ENCODE measurements around the gene KCNH8. TPM values are rescaled to one million over a fixed set of nuclear protein-coding genes. Genes with fewer than 3 reads are reported as not detected.

The KCNH8 gene
- total RNA-seq, 1 experiment from 2014 or later: 0.12 TPM

DNA sequence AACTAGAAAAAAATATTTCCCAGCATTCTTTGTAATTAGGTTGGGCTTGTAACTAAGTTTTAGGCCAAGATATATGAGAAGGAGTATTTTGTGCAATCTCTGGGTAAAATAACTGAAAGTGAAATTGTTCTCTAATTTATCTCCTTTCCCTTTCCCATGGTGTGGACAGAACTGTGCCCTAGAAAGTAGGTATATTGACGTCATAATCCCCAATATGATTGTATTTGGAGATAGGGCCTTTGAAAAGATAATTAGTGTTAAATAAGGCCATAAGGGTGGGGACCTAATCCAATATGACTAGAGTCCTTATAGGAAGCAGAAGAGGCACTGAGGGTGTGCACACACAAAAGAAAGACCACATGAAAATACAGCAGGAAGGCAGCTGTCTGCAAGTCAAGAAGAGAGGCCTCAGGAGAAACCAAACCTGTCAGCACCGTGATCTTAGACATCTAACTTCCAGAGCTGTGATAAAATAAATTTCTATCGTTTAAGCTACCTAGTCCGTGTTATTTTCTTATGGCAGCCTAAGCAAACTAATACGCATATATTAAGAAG is 106.6 kb downstream of the KCNH8 start:
- CTCF ChIA-PET: no interaction called here
- H3K27ac ChIP-seq (ENCODE audit: low read depth, low read length): no peak overlapping the region
- H3K79me2 ChIP-seq (ENCODE audit: insufficient read depth, low read length): no peaks in the 10 kb centered on the region
- H4K20me1 ChIP-seq (ENCODE audit: insufficient read depth): no peaks in the 10 kb centered on the region
- H2AFZ ChIP-seq (ENCODE audit: low read depth, low read length, poor library complexity, severe bottlenecking): no peak overlapping the region
- intact Hi-C loops (cut with micrococcal nuclease): no loop called here
- H3K4me3 ChIP-seq (replicated peaks in 1 of 2; ENCODE audit: low read depth in 1 of 2, low read length in 2 of 2): no peak overlapping the region
- H3K9ac ChIP-seq (ENCODE audit: low read length): no peak overlapping the region
- no peak overlapping the region for H3K4me2 ChIP-seq (ENCODE audit: low read length)
- ATAC-seq (no peak), DNase-seq (ENCODE audit: low read depth, low spot score) (no peak)
- H3K36me3 ChIP-seq (ENCODE audit: control insufficient read depth in 1 of 2, insufficient read depth in 2 of 2, low read length in 2 of 2): no peaks in the 10 kb centered on the region
- no peaks in the 10 kb centered on the region for H3K27me3 ChIP-seq (ENCODE audit: insufficient read depth, low read length)
- TF ChIP-seq JUND (IDR thresholded peaks at IDR 0.05) (no peak), YY1 (IDR thresholded peaks at IDR 0.05; ENCODE audit: extremely low read depth, insufficient replicate concordance, low read depth, low read length) (no peak), EZH2phosphoT487 (IDR thresholded peaks at IDR 0.05; ENCODE audit: borderline replicate concordance) (no peak)
- TF ChIP-seq, protein P1, sequence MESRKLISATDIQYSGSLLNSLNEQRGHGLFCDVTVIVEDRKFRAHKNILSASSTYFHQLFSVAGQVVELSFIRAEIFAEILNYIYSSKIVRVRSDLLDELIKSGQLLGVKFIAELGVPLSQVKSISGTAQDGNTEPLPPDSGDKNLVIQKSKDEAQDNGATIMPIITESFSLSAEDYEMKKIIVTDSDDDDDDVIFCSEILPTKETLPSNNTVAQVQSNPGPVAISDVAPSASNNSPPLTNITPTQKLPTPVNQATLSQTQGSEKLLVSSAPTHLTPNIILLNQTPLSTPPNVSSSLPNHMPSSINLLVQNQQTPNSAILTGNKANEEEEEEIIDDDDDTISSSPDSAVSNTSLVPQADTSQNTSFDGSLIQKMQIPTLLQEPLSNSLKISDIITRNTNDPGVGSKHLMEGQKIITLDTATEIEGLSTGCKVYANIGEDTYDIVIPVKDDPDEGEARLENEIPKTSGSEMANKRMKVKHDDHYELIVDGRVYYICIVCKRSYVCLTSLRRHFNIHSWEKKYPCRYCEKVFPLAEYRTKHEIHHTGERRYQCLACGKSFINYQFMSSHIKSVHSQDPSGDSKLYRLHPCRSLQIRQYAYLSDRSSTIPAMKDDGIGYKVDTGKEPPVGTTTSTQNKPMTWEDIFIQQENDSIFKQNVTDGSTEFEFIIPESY (IDR thresholded peaks at IDR 0.05; ENCODE audit: extremely low read depth, insufficient replicate concordance, low read length): no peak
- TF ChIP-seq, protein P2, sequence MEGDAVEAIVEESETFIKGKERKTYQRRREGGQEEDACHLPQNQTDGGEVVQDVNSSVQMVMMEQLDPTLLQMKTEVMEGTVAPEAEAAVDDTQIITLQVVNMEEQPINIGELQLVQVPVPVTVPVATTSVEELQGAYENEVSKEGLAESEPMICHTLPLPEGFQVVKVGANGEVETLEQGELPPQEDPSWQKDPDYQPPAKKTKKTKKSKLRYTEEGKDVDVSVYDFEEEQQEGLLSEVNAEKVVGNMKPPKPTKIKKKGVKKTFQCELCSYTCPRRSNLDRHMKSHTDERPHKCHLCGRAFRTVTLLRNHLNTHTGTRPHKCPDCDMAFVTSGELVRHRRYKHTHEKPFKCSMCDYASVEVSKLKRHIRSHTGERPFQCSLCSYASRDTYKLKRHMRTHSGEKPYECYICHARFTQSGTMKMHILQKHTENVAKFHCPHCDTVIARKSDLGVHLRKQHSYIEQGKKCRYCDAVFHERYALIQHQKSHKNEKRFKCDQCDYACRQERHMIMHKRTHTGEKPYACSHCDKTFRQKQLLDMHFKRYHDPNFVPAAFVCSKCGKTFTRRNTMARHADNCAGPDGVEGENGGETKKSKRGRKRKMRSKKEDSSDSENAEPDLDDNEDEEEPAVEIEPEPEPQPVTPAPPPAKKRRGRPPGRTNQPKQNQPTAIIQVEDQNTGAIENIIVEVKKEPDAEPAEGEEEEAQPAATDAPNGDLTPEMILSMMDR (IDR thresholded peaks at IDR 0.05 in 2 of 3, conservative IDR thresholded peaks at IDR 0.05 in 1 of 3; ENCODE audit: borderline replicate concordance in 1 of 3, insufficient read depth in 1 of 3, low read depth in 2 of 3, low read length in 2 of 3): no peak
- TF ChIP-seq, protein P3, sequence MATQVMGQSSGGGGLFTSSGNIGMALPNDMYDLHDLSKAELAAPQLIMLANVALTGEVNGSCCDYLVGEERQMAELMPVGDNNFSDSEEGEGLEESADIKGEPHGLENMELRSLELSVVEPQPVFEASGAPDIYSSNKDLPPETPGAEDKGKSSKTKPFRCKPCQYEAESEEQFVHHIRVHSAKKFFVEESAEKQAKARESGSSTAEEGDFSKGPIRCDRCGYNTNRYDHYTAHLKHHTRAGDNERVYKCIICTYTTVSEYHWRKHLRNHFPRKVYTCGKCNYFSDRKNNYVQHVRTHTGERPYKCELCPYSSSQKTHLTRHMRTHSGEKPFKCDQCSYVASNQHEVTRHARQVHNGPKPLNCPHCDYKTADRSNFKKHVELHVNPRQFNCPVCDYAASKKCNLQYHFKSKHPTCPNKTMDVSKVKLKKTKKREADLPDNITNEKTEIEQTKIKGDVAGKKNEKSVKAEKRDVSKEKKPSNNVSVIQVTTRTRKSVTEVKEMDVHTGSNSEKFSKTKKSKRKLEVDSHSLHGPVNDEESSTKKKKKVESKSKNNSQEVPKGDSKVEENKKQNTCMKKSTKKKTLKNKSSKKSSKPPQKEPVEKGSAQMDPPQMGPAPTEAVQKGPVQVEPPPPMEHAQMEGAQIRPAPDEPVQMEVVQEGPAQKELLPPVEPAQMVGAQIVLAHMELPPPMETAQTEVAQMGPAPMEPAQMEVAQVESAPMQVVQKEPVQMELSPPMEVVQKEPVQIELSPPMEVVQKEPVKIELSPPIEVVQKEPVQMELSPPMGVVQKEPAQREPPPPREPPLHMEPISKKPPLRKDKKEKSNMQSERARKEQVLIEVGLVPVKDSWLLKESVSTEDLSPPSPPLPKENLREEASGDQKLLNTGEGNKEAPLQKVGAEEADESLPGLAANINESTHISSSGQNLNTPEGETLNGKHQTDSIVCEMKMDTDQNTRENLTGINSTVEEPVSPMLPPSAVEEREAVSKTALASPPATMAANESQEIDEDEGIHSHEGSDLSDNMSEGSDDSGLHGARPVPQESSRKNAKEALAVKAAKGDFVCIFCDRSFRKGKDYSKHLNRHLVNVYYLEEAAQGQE (IDR thresholded peaks at IDR 0.05; ENCODE audit: low read depth): no peak
- no peaks in the 10 kb centered on the region for H3K9me2 ChIP-seq (ENCODE audit: insufficient read depth)
- POLR2A ChIA-PET: no interaction called here
- BruUV-seq (replicated peaks): no TSS peak
- H3K9me3 ChIP-seq (ENCODE audit: control insufficient read depth in 1 of 2, insufficient read depth in 1 of 2, low read depth in 1 of 2, low read length in 2 of 2): no peaks in the 10 kb centered on the region; a peak in 2 of 4 replicates
- no peaks in the 10 kb centered on the region for H3K4me1 ChIP-seq (ENCODE audit: control insufficient read depth in 1 of 2, insufficient read depth in 2 of 2, low read length in 2 of 2)
- RAD21 ChIA-PET (ENCODE audit: low non-redundant PET in 1 of 2, low total read pairs in 2 of 2, uncharacterized antibody in 2 of 2, unreplicated experiment in 2 of 2): no interaction called here

All from HCT116 (cell line).